Glutamatergic neuron (in vitro differentiated cells): ENCODE results near the gene PCSK4. TPM values are rescaled to one million over a fixed set of nuclear protein-coding genes. Genes with fewer than 3 reads are reported as not detected.

ENCODE experiments used
- DNase-seq: peaks from one replicate; pipeline ENCODE4 v3.0.0; 2022
- H3K27ac Mint-ChIP-seq: one replicate; pipeline ENCODE4 v1.8.0; 2020; ENCODE audit warnings: mild to moderate bottlenecking, mixed read lengths, inconsistent platforms; ENCODE audit not compliant: unreplicated experiment
- H3K27me3 Mint-ChIP-seq: one replicate; pipeline ENCODE4 v1.8.0; 2020; ENCODE audit warnings: mild to moderate bottlenecking, moderate library complexity, mixed read lengths, inconsistent platforms; ENCODE audit not compliant: unreplicated experiment
- H3K36me3 Mint-ChIP-seq: one replicate; pipeline ENCODE4 v1.8.0; 2020; ENCODE audit warnings: mild to moderate bottlenecking, mixed read lengths, inconsistent platforms; ENCODE audit not compliant: unreplicated experiment
- H3K4me1 Mint-ChIP-seq: one replicate; pipeline ENCODE4 v1.8.0; 2020; ENCODE audit warnings: mild to moderate bottlenecking, low read depth, mixed read lengths, inconsistent platforms; ENCODE audit not compliant: unreplicated experiment
- H3K4me3 Mint-ChIP-seq: one replicate; pipeline ENCODE4 v1.8.0; 2020; ENCODE audit warnings: mild to moderate bottlenecking, mixed read lengths, inconsistent platforms; ENCODE audit not compliant: unreplicated experiment
- H3K9me3 Mint-ChIP-seq: one replicate; pipeline ENCODE4 v1.8.0; 2020; ENCODE audit warnings: mild to moderate bottlenecking, moderate library complexity, mixed read lengths, inconsistent platforms; ENCODE audit not compliant: unreplicated experiment
- total RNA-seq: library from RNA; stranded (reverse); fragmentation: NEBNext Ultra II Directional; extraction: Animal tissue kit (Norgen Biotek cat#: 25700); gene quantifications from one replicate; pipeline ENCODE4 v1.2.1, GENCODE V29; 2021; ENCODE audit not compliant: unreplicated experiment
- TF ChIP-seq, protein P1 (sequence below): fragments of 200-600 bp; sonication (generic); IDR thresholded peaks from one replicate; pipeline ENCODE4 v1.5.0; 2021; ENCODE audit not compliant: partially characterized antibody, unreplicated experiment

The PCSK4 gene
- total RNA-seq, 1 donor from 2014 or later, result 21.2 TPM

DNA sequence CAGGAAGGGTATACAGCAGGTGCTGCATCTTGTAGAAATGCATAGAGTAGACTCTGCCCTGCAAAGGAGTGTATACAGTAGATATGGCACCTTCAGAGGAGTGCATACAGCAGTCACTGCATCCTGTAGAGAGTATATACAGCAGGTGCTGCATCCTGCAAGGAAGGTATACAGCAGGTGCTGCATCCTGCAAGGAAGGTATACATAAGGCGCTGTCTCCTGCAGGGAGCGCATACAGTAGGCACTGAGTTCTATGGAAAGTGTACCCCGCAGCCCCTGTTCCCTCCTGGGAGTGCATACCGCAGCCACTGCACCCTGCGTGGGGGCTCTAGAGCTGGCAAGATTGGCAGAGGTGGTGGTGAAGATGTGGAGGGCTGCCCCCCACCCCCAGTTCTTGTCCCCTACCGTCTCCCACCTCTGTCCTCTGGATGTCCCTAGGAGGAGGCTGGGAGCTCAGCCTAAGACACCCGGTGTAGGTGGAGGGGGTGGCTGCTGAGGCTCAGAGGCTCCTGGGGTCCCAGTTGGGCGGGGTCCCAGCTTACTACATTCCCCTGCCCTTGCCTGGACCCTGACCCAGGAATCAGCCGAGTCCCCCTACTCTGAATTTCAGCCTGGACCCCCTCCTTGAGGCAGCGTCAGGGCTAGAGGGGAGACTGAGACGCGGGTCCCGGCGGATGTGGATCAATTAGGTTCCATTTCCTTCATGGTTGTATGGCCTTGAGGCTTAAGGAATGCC, 25.0 kb upstream of the PCSK4 start:
- TF ChIP-seq, protein P1, sequence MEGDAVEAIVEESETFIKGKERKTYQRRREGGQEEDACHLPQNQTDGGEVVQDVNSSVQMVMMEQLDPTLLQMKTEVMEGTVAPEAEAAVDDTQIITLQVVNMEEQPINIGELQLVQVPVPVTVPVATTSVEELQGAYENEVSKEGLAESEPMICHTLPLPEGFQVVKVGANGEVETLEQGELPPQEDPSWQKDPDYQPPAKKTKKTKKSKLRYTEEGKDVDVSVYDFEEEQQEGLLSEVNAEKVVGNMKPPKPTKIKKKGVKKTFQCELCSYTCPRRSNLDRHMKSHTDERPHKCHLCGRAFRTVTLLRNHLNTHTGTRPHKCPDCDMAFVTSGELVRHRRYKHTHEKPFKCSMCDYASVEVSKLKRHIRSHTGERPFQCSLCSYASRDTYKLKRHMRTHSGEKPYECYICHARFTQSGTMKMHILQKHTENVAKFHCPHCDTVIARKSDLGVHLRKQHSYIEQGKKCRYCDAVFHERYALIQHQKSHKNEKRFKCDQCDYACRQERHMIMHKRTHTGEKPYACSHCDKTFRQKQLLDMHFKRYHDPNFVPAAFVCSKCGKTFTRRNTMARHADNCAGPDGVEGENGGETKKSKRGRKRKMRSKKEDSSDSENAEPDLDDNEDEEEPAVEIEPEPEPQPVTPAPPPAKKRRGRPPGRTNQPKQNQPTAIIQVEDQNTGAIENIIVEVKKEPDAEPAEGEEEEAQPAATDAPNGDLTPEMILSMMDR, result no peak
- no peaks in the 10 kb centered on the region for H3K4me1 Mint-ChIP-seq
- H3K36me3 Mint-ChIP-seq, result no peaks in the 10 kb centered on the region
- H3K9me3 Mint-ChIP-seq, result peaks cover 5% of the 10 kb centered on the region
- no peak overlapping the region for H3K4me3 Mint-ChIP-seq
- no peak overlapping the region for H3K27ac Mint-ChIP-seq
- H3K27me3 Mint-ChIP-seq, result peaks cover 10% of the 10 kb centered on the region
- no peak for DNase-seq

DNA sequence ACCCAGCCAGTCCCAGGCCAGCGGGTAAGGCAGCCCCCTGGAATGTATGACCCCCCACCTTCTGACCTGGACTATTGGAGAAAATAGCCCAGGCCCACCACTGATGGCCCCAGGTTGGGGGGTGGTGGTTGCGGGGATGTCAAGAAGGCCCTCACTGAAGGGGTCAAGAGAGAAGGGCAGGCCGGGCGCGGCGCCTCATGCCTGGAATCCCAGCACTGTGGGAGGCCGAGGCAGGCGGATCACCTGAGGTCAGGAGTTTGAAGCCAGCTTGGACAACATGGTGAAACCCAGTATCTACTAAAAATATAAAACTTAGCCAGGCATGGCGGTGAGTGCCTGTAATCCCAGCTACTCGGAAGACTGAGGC, 24.1 kb upstream of the PCSK4 start:
- Mint-ChIP-seq H3K4me1 (no peaks in the 10 kb centered on the region), H3K36me3 (no peaks in the 10 kb centered on the region), H3K27me3 (peaks cover 10% of the 10 kb centered on the region), H3K9me3 (peaks cover 8% of the 10 kb centered on the region), H3K27ac (no peak overlapping the region), H3K4me3 (no peak overlapping the region)
- TF ChIP-seq, protein P1, result no peak
- DNase-seq, result no peak

DNA sequence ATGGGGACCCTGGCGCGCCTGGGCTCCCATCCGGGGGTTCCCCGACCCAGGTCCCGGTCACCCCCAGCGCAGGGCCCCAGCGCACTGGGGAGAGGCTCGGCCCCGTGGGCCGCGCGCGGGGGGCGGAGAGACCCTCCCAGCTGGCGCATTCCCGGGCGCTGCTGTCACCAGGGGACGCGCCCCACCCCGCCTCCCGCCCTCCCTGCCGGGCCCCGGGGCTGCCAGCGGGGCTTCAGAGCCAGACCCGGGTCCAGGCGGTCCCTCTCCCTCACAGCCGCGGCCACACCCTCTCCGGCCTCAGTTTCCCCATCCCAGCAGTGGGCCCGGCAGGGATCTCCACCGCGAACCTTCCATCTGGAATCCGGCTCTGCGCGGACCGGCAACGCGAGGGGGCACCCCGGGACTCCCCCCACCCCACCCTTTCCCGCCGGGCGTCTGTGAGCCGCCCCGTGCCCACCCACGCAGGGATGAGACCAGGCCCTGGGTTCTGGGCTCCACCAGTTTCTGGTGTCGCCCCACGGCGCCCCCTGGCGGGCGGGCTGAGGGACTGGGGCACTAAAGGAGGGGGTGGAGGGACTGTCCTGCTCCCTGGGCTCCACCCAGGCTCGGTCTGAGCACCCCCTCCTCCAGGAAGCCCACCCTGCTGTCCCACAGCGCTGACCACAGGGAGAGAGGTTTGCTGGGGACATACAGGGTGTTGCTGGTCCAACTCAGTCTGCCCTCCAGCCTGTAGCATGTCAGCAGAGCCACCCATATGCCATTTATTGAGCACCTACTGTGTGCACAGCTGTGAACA, 23.5 kb upstream of the PCSK4 start:
- Mint-ChIP-seq H3K4me1 (no peaks in the 10 kb centered on the region), H3K36me3 (no peaks in the 10 kb centered on the region), H3K4me3 (no peak overlapping the region), H3K27ac (no peak overlapping the region), H3K27me3 (peaks cover 10% of the 10 kb centered on the region), H3K9me3 (peaks cover 8% of the 10 kb centered on the region)
- DNase-seq, result no peak
- TF ChIP-seq, protein P1, result peak; percentile 69

DNA sequence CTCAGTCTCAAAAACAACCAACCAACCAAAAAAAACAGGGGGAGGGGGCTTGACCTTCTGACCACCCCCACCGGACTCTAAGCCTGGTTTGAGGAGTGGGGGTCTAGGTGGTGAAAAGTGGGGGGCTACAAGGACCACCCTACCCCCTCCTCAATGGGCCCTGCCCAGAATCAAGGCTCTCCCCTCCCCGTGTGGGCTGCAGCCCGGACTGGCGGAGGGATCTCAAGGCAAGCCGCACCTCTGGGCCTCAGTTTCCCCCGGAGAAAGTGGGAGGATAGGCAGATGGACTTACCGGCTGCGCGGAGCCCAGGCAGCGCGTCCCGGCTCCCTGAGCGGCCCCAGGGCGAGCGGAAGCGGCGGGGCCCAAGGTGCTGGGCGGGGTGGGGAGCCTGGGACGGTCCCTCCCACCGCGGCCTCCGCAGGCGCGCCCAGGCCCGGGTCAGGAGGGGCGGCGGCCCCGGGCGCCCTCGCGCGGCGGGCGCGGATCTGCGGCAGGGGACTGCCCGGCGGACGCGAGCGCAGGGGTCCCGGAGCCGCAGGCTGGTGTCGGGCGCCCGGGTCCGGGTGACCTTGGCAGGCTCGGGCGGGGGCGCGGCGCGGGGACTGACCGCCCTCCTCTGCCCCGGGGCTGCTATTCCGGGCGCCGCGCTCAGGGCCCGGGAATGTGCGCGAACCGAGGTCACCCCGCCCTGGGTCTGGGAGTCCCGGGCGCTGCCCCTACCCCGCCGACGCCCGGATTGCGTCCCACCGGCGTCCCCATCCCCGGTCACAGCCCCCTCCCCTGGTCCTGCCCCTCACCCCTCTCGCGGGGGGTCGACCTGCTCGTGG, 22.7 kb upstream of the PCSK4 start, which contains the start of gene ADAMTSL5:
ADAMTSL5 (minus strand) TSS at position 349 of the 828 bp plus-strand sequence. CDS start 2,076 bp downstream, outside the sequence.
- Mint-ChIP-seq H3K9me3 (peaks cover 4% of the 10 kb centered on the region), H3K36me3 (no peaks in the 10 kb centered on the region), H3K4me3 (no peak within 1 kb of the TSS), H3K27ac (no peak within 1 kb of the TSS), H3K4me1 (no peaks in the 10 kb centered on the region), H3K27me3 (peaks cover 6% of the 10 kb centered on the region)
- DNase-seq, result no peak
- TF ChIP-seq, protein P1, result no peak
